Upper lobe of left lung (tissue), 4 donors: ENCODE measurements around the gene PDE4D.

Source experiments
- POLR2A ChIP-seq, 4 donors: fragments of 450-650 bp; IDR thresholded peaks; one replicate each; pipeline ENCODE4 v1.5.1; 2016 to 2017; ENCODE audit warnings: antibody characterized with exemption in 4 of 4, mild to moderate bottlenecking in 2 of 4
- POLR2AphosphoS5 ChIP-seq, 2 donors: sonication (generic); formaldehyde crosslinking; IDR thresholded peaks; one replicate each; pipeline ENCODE4 v1.5.1; 2017; ENCODE audit warnings: antibody characterized with exemption in 2 of 2
- TF ChIP-seq, protein P1 (sequence below), 6 experiments: fragments of 450-650 bp in 4 of 6; fragments of 200-600 bp in 2 of 6; sonication (generic) in 2 of 6; IDR thresholded peaks; one replicate each; pipeline ENCODE4 v1.5.1; 2016 to 2019; ENCODE audit warnings: antibody characterized with exemption in 6 of 6

DNA sequence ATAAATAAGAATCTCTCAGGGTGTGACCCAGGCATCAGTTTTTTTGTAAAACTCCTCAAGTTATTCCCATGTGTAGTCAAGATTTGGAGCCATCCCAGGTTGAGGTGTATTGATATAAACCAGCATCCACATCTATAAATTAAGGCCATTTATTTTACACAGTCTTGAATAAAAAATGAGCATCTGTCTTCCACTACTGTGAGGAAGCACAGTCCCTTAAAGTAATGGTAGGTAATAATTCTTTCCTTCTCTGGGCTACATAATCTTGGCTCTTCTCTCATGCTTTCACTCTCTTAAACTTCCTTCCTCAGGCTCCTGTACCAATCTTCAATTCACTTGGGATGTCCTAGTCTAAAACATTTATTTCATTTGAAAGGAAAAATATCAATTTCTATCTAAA lies 110.3 kb downstream of the PDE4D start:
- TF ChIP-seq POLR2A (IDR thresholded peaks at IDR 0.05) (no peak), POLR2AphosphoS5 (IDR thresholded peaks at IDR 0.05) (no peak)
- TF ChIP-seq, protein P1, sequence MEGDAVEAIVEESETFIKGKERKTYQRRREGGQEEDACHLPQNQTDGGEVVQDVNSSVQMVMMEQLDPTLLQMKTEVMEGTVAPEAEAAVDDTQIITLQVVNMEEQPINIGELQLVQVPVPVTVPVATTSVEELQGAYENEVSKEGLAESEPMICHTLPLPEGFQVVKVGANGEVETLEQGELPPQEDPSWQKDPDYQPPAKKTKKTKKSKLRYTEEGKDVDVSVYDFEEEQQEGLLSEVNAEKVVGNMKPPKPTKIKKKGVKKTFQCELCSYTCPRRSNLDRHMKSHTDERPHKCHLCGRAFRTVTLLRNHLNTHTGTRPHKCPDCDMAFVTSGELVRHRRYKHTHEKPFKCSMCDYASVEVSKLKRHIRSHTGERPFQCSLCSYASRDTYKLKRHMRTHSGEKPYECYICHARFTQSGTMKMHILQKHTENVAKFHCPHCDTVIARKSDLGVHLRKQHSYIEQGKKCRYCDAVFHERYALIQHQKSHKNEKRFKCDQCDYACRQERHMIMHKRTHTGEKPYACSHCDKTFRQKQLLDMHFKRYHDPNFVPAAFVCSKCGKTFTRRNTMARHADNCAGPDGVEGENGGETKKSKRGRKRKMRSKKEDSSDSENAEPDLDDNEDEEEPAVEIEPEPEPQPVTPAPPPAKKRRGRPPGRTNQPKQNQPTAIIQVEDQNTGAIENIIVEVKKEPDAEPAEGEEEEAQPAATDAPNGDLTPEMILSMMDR (IDR thresholded peaks at IDR 0.05) = no peak
